Caco-2 (cell line): ENCODE measurements around the gene FRMPD1. TPM values are rescaled to one million over a fixed set of nuclear protein-coding genes. Genes with fewer than 3 reads are reported as not detected.

Experiments
- BruUV-seq: library from RNA; stranded (reverse); fragments of 400-500 nt; replicated peaks from 2 replicates; lab custom pipeline; 2021; lab: Mats Ljungman, UMichigan
- CTCF ChIA-PET: fragments of 300-600 bp; sonication (Branson Sonifier 250); formaldehyde crosslinking; loops from one replicate; lab custom pipeline; 2022; ENCODE audit warnings: antibody characterized with exemption; lab: Charles Lee
- POLR2A ChIA-PET: fragments of 300-600 bp; sonication (Branson Sonifier 250); formaldehyde crosslinking; loops from one replicate; lab custom pipeline; 2022; ENCODE audit warnings: antibody characterized with exemption; lab: Charles Lee
- DNase-seq, 2 experiments: peaks; one replicate each; pipeline versions ENCODE4 v3.0.0 to v3.0.0-alpha.2; 2020 to 2022
- H3K27me3 ChIP-seq: replicated peaks from 2 replicates; pipeline ENCODE4 v1.6.0; 2011; ENCODE audit warnings: low read length; ENCODE audit not compliant: control insufficient read depth, insufficient read depth
- H3K36me3 ChIP-seq: 2 replicates; pipeline ENCODE4 v1.5.1; 2011; ENCODE audit warnings: low read length; ENCODE audit not compliant: control insufficient read depth, insufficient read depth
- H3K4me1 ChIP-seq: fragments of 250-450 bp; sonication (Bioruptor Pico); 2 replicates; pipeline ENCODE4 v1.5.1; 2020; ENCODE audit warnings: mild to moderate bottlenecking
- H3K4me3 ChIP-seq: 2 replicates; pipeline ENCODE4 v1.5.1; 2011; ENCODE audit warnings: low read depth, mild to moderate bottlenecking, control low read depth, low read length
- H3K9me3 ChIP-seq: fragments of 250-450 bp; sonication (Bioruptor Pico); 2 replicates; pipeline ENCODE4 v1.5.1; 2020; ENCODE audit warnings: mild to moderate bottlenecking, moderate library complexity
- H3K27ac Mint-ChIP-seq: one replicate; pipeline ENCODE4 v1.8.0; 2022; ENCODE audit warnings: mixed read lengths; ENCODE audit not compliant: unreplicated experiment
- H3K27me3 Mint-ChIP-seq: one replicate; pipeline ENCODE4 v1.8.0; 2022; ENCODE audit warnings: mixed read lengths; ENCODE audit not compliant: insufficient read depth, unreplicated experiment
- H3K36me3 Mint-ChIP-seq: one replicate; pipeline ENCODE4 v1.8.0; 2022; ENCODE audit warnings: mild to moderate bottlenecking, mixed read lengths; ENCODE audit not compliant: insufficient read depth, unreplicated experiment
- H3K4me1 Mint-ChIP-seq: one replicate; pipeline ENCODE4 v1.8.0; 2022; ENCODE audit warnings: low read depth, mixed read lengths; ENCODE audit not compliant: unreplicated experiment
- H3K4me3 Mint-ChIP-seq: one replicate; pipeline ENCODE4 v1.8.0; 2022; ENCODE audit warnings: mild to moderate bottlenecking, moderate library complexity, mixed read lengths; ENCODE audit not compliant: unreplicated experiment
- H3K9me3 Mint-ChIP-seq: one replicate; pipeline ENCODE4 v1.8.0; 2022; ENCODE audit warnings: mixed read lengths; ENCODE audit not compliant: unreplicated experiment
- CTCF ChIP-seq, 2 experiments: fragments of 200-600 bp in 1 of 2; IDR thresholded peaks; 1 replicate in 1 of 2; 2 replicates in 1 of 2; pipeline versions ENCODE4 v1.5.1 to v1.8.0; 2011 to 2022; ENCODE audit warnings: antibody characterized with exemption in 1 of 2, control low read depth in 1 of 2, inconsistent platforms in 1 of 2, low read depth in 1 of 2, low read length in 1 of 2, mild to moderate bottlenecking in 1 of 2, moderate library complexity in 1 of 2; ENCODE audit not compliant: insufficient read depth in 1 of 2, severe bottlenecking in 1 of 2, unreplicated experiment in 1 of 2
- intact Hi-C: fragments of 100-400 bp; cut with micrococcal nuclease; formaldehyde crosslinking; loops from one replicate; pipeline ENCODE4 v1.10.0; 2022; ENCODE audit not compliant: unreplicated experiment
- total RNA-seq: library from RNA; stranded (reverse); gene quantifications from 2 replicates; pipeline ENCODE4 v1.2.3, GENCODE V29; 2022

The FRMPD1 gene
- total RNA-seq, 1 experiment from 2014 or later, result not detected

- Histone ChIP-seq H3K4me3 (no peak overlapping the region), H3K36me3 (no peaks in the 10 kb centered on the region), H3K9me3 (no peaks in the 10 kb centered on the region), H3K27me3 (peaks cover 1% of the 10 kb centered on the region), H3K4me1 (no peaks in the 10 kb centered on the region)
- H3K36me3 Mint-ChIP-seq, result peaks cover 5% of the 10 kb centered on the region
- H3K4me3 Mint-ChIP-seq, result no peak overlapping the region
- TF ChIP-seq CTCF (IDR thresholded peaks at IDR 0.05; ENCODE audit: insufficient read depth in 1 of 2, low read depth in 1 of 2, low read length in 1 of 2, severe bottlenecking in 1 of 2, unreplicated experiment in 1 of 2), result no peak
- H3K27ac Mint-ChIP-seq, result no peak overlapping the region
- BruUV-seq, result no TSS peak
- CTCF ChIA-PET, result no interaction called here
- no peak for DNase-seq
- H3K4me1 Mint-ChIP-seq, result no peaks in the 10 kb centered on the region
- POLR2A ChIA-PET, result no interaction called here
- H3K9me3 Mint-ChIP-seq, result no peaks in the 10 kb centered on the region
- peaks cover 43% of the 10 kb centered on the region for H3K27me3 Mint-ChIP-seq
- intact Hi-C loops, result no loop called here
Observed at GRCh38 chr9:37679649-37680402, 29.1 kb downstream of the FRMPD1 start.

- Histone ChIP-seq H3K9me3 (no peaks in the 10 kb centered on the region), H3K27me3 (peaks cover 1% of the 10 kb centered on the region), H3K4me1 (no peaks in the 10 kb centered on the region), H3K36me3 (no peaks in the 10 kb centered on the region), H3K4me3 (no peak overlapping the region)
- BruUV-seq, result no TSS peak
- intact Hi-C loops, result no loop called here
- Mint-ChIP-seq H3K4me1 (no peaks in the 10 kb centered on the region), H3K36me3 (no peaks in the 10 kb centered on the region), H3K9me3 (no peaks in the 10 kb centered on the region), H3K4me3 (no peak overlapping the region), H3K27me3 (peaks cover 30% of the 10 kb centered on the region), H3K27ac (no peak overlapping the region)
- no peak for TF ChIP-seq CTCF (IDR thresholded peaks at IDR 0.05; ENCODE audit: insufficient read depth in 1 of 2, low read depth in 1 of 2, low read length in 1 of 2, severe bottlenecking in 1 of 2, unreplicated experiment in 1 of 2)
- DNase-seq, result no peak
- POLR2A ChIA-PET, result no interaction called here
- CTCF ChIA-PET, result no interaction called here
Observed at GRCh38 chr9:37682951-37683350, 32.2 kb downstream of the FRMPD1 start.

GRCh38 chr9:37683531-37684371 lies 33.0 kb downstream of the FRMPD1 start:
- Histone ChIP-seq H3K4me3 (no peak overlapping the region), H3K4me1 (no peaks in the 10 kb centered on the region), H3K27me3 (peaks cover 1% of the 10 kb centered on the region), H3K9me3 (no peaks in the 10 kb centered on the region), H3K36me3 (no peaks in the 10 kb centered on the region)
- Mint-ChIP-seq H3K27ac (no peak overlapping the region), H3K9me3 (no peaks in the 10 kb centered on the region), H3K36me3 (no peaks in the 10 kb centered on the region), H3K4me1 (no peaks in the 10 kb centered on the region), H3K27me3 (peaks cover 30% of the 10 kb centered on the region), H3K4me3 (no peak overlapping the region)
- DNase-seq, result no peak
- POLR2A ChIA-PET, result no interaction called here
- no peak for TF ChIP-seq CTCF (IDR thresholded peaks at IDR 0.05; ENCODE audit: insufficient read depth in 1 of 2, low read depth in 1 of 2, low read length in 1 of 2, severe bottlenecking in 1 of 2, unreplicated experiment in 1 of 2)
- CTCF ChIA-PET, result no interaction called here
- no TSS peak for BruUV-seq
- intact Hi-C loops, result no loop called here
